Neural cell (in vitro differentiated cells): ENCODE data around the gene P4HA3. TPM values are rescaled to one million over a fixed set of nuclear protein-coding genes. Genes with fewer than 3 reads are reported as not detected.

Experiments
- H2AFZ ChIP-seq: fragments of 200-600, 300-800 bp; sonication (generic), shearing (Covaris generic); 2 replicates; pipeline ENCODE4 v1.6.0; 2014; ENCODE audit warnings: low read depth, mild to moderate bottlenecking, antibody characterized with exemption, low read length, moderate library complexity
- H3F3A ChIP-seq: fragments of 200-600 bp; shearing (Covaris generic); 2 replicates; pipeline ENCODE4 v1.6.1; 2016; ENCODE audit warnings: mild to moderate bottlenecking, moderate library complexity, mixed read lengths, antibody characterized with exemption, low read length; ENCODE audit not compliant: insufficient read depth, poor library complexity, severe bottlenecking
- H3K27ac ChIP-seq: fragments of 200-600, 300-800 bp; sonication (generic), shearing (Covaris generic); 2 replicates; pipeline ENCODE4 v1.5.1; 2014; ENCODE audit warnings: mild to moderate bottlenecking, low read length, moderate library complexity
- H3K27me3 ChIP-seq: fragments of 300-800, 200-600 bp; sonication (generic), shearing (Covaris generic); 2 replicates; pipeline ENCODE4 v1.6.0; 2014; ENCODE audit warnings: mild to moderate bottlenecking, low read depth, low read length, moderate library complexity; ENCODE audit not compliant: insufficient read depth
- H3K36me3 ChIP-seq: fragments of 300-800, 200-600 bp; sonication (generic), shearing (Covaris generic); 2 replicates; pipeline ENCODE4 v1.5.1; 2014; ENCODE audit warnings: mild to moderate bottlenecking, antibody characterized with exemption, low read length, moderate library complexity; ENCODE audit not compliant: insufficient read depth
- H3K4me2 ChIP-seq: fragments of 300-800, 200-600 bp; sonication (generic), shearing (Covaris generic); 2 replicates; pipeline ENCODE4 v1.6.0; 2014; ENCODE audit warnings: mild to moderate bottlenecking, low read length
- H3K4me3 ChIP-seq: fragments of 300-800, 200-600 bp; sonication (generic), shearing (Covaris generic); 2 replicates; pipeline ENCODE4 v1.5.1; 2014; ENCODE audit warnings: mild to moderate bottlenecking, low read length, moderate library complexity
- H3K79me2 ChIP-seq: fragments of 200-600 bp; shearing (Covaris generic); replicated peaks from 2 replicates; pipeline ENCODE4 v1.6.0; 2014; ENCODE audit warnings: mild to moderate bottlenecking, low read length, moderate library complexity; ENCODE audit not compliant: insufficient read depth
- H3K9ac ChIP-seq: fragments of 300-800, 200-600 bp; sonication (generic), shearing (Covaris generic); 2 replicates; pipeline ENCODE4 v1.6.1; 2016; ENCODE audit warnings: mild to moderate bottlenecking, low read length, mixed read lengths
- H3K9me2 ChIP-seq: fragments of 200-600 bp; shearing (Covaris generic); 2 replicates; pipeline ENCODE4 v1.6.1; 2016; ENCODE audit warnings: mild to moderate bottlenecking, low read length, mixed read lengths; ENCODE audit not compliant: insufficient read depth
- H3K9me3 ChIP-seq: fragments of 200-600, 300-800 bp; sonication (generic), shearing (Covaris generic); 2 replicates; pipeline ENCODE4 v1.6.1; 2016; ENCODE audit warnings: mild to moderate bottlenecking, mixed run types, low read length, moderate library complexity, mixed read lengths
- H4K20me1 ChIP-seq: fragments of 200-600 bp; shearing (Covaris generic); 2 replicates; pipeline ENCODE4 v1.6.1; 2016; ENCODE audit warnings: mild to moderate bottlenecking, mixed run types; ENCODE audit not compliant: insufficient read depth
- CTCF ChIP-seq: fragments of 450-650 bp; IDR thresholded peaks from 2 replicates; pipeline ENCODE4 v1.5.1; 2014; ENCODE audit warnings: antibody characterized with exemption, mild to moderate bottlenecking, moderate library complexity; ENCODE audit not compliant: poor library complexity, severe bottlenecking
- EP300 ChIP-seq: fragments of 450-650 bp; conservative IDR thresholded peaks from 2 replicates; pipeline ENCODE4 v1.6.1; 2014; ENCODE audit warnings: antibody characterized with exemption, mild to moderate bottlenecking, moderate library complexity; ENCODE audit not compliant: poor library complexity, severe bottlenecking
- EZH2 ChIP-seq: fragments of 200-600, 300-800 bp; shearing (Covaris generic), sonication (generic); IDR thresholded peaks from 2 replicates; pipeline ENCODE4 v1.6.1; 2014; ENCODE audit warnings: antibody characterized with exemption, low read length, borderline replicate concordance, mild to moderate bottlenecking; ENCODE audit not compliant: insufficient read depth, poor library complexity, severe bottlenecking
- MXI1 ChIP-seq: fragments of 450-650 bp; conservative IDR thresholded peaks from 2 replicates; pipeline ENCODE4 v1.6.1; 2014; ENCODE audit warnings: antibody characterized with exemption, mild to moderate bottlenecking; ENCODE audit not compliant: poor library complexity, severe bottlenecking
- POLR2AphosphoS5 ChIP-seq: IDR thresholded peaks from 2 replicates; pipeline ENCODE4 v1.6.1; 2012
- RAD21 ChIP-seq: fragments of 450-650 bp; conservative IDR thresholded peaks from 2 replicates; pipeline ENCODE4 v1.6.1; 2014; ENCODE audit warnings: antibody characterized with exemption, mild to moderate bottlenecking, moderate library complexity
- REST ChIP-seq: IDR thresholded peaks from 2 replicates; pipeline ENCODE4 v1.6.1; 2012; ENCODE audit warnings: borderline replicate concordance
- SMC3 ChIP-seq: fragments of 450-650 bp; conservative IDR thresholded peaks from 2 replicates; pipeline ENCODE4 v1.6.1; 2014; ENCODE audit warnings: antibody characterized with exemption, mild to moderate bottlenecking, moderate library complexity; ENCODE audit not compliant: poor library complexity
- TAF1 ChIP-seq: IDR thresholded peaks from 2 replicates; pipeline ENCODE4 v1.6.1; 2012; ENCODE audit warnings: low read depth
- polyA plus RNA-seq: library from polyadenylated mRNA; depleted of rRNA; stranded (reverse); fragments of >200 nt; gene quantifications from 2 replicates; pipeline ENCODE4 v1.2.3, GENCODE V29; 2014

The P4HA3 gene
- polyA plus RNA-seq, 1 donor from 2014 or later, result not detected

GRCh38 chr11:74238243-74238642, 73.2 kb downstream of the P4HA3 start:
- Histone ChIP-seq H3K9ac (no peak overlapping the region), H3K36me3 (peaks cover 21% of the 10 kb centered on the region), H3K9me3 (no peaks in the 10 kb centered on the region), H2AFZ (no peak overlapping the region), H3F3A (no peaks in the 10 kb centered on the region), H3K27ac (no peak overlapping the region), H3K79me2 (no peaks in the 10 kb centered on the region), H3K4me3 (no peak overlapping the region), H3K27me3 (no peaks in the 10 kb centered on the region), H4K20me1 (no peaks in the 10 kb centered on the region), H3K4me2 (no peak overlapping the region), H3K9me2 (no peaks in the 10 kb centered on the region)
- TF ChIP-seq CTCF (no peak), EP300 (no peak), RAD21 (no peak), TAF1 (no peak), EZH2 (no peak), REST (no peak), SMC3 (no peak), POLR2AphosphoS5 (no peak), MXI1 (no peak)

GRCh38 chr11:74237541-74237940, 73.9 kb downstream of the P4HA3 start:
- Histone ChIP-seq H3F3A (no peaks in the 10 kb centered on the region), H3K27ac (no peak overlapping the region), H4K20me1 (no peaks in the 10 kb centered on the region), H3K9me3 (no peaks in the 10 kb centered on the region), H3K4me3 (no peak overlapping the region), H3K27me3 (no peaks in the 10 kb centered on the region), H3K36me3 (peaks cover 21% of the 10 kb centered on the region), H3K9ac (no peak overlapping the region), H3K4me2 (no peak overlapping the region), H3K79me2 (no peaks in the 10 kb centered on the region), H3K9me2 (no peaks in the 10 kb centered on the region), H2AFZ (no peak overlapping the region)
- no peak for TF ChIP-seq TAF1

- Histone ChIP-seq H3K79me2 (no peaks in the 10 kb centered on the region), H3K9me3 (no peaks in the 10 kb centered on the region), H2AFZ (no peak overlapping the region), H3K4me3 (no peak overlapping the region), H3K36me3 (peaks cover 17% of the 10 kb centered on the region), H3K27ac (no peak overlapping the region), H3K9me2 (no peaks in the 10 kb centered on the region), H3K4me2 (no peak overlapping the region), H3K27me3 (no peaks in the 10 kb centered on the region), H4K20me1 (no peaks in the 10 kb centered on the region), H3F3A (no peaks in the 10 kb centered on the region), H3K9ac (no peak overlapping the region)
- TF ChIP-seq EZH2 (no peak), SMC3 (no peak), TAF1 (no peak), RAD21 (no peak), POLR2AphosphoS5 (no peak), CTCF (no peak)
Observed at GRCh38 chr11:74235121-74235520, 76.3 kb downstream of the P4HA3 start.
